ENCODE results near the gene SPTBN1.

SPTBN1 gene

GRCh38 chr2:54720563-54720962 lies 264.4 kb downstream of the SPTBN1 start:
- H3K79me1 ChIP-seq (ENCODE audit: low read depth, low read length), result no peaks in the 10 kb centered on the region
- WGBS, 2 donors (ENCODE audit: extremely low coverage in 2 of 2, insufficient read length in 2 of 2, insufficient replicate concordance in 1 of 2), result no CpG with 5 or more reads among the region's 2 CpGs
- H2BK12ac ChIP-seq (ENCODE audit: low read length), result no peak overlapping the region
- no peak overlapping the region for H3K9ac ChIP-seq (ENCODE audit: low read depth, low read length, poor library complexity)
- DNase-seq (ENCODE audit: low spot score), result no peak
- no peak overlapping the region for H2BK120ac ChIP-seq (ENCODE audit: low read depth, low read length)
- no peak overlapping the region for H3K18ac ChIP-seq (ENCODE audit: low read length)
- H3K27me3 ChIP-seq (ENCODE audit: control insufficient read depth in 3 of 3, insufficient read depth in 3 of 3, low read depth in 1 of 3, low read length in 3 of 3), result peaks cover 0 to 56% (median 22%) of the 10 kb centered on the region in 3 experiments
- H2BK15ac ChIP-seq (ENCODE audit: low read length), result no peak overlapping the region
- H3K4me1 ChIP-seq (ENCODE audit: control insufficient read depth in 2 of 2, insufficient read depth in 1 of 2, low read depth in 1 of 2, low read length in 2 of 2), result peaks cover 2 to 8% of the 10 kb centered on the region in 2 donors
- no peak overlapping the region for H3K4me2 ChIP-seq (ENCODE audit: insufficient read depth, low read length, poor library complexity, severe bottlenecking)
- H3K14ac ChIP-seq (ENCODE audit: low read length), result no peak overlapping the region
- no peak overlapping the region for H4K91ac ChIP-seq (ENCODE audit: low read depth, low read length, poor library complexity)
- no peaks in the 10 kb centered on the region for H3K36me3 ChIP-seq (replicated peaks in 1 of 2; ENCODE audit: control insufficient read depth in 2 of 2, insufficient read depth in 2 of 2, low read length in 2 of 2)
- H2BK5ac ChIP-seq (ENCODE audit: low read length), result no peak overlapping the region
- no peak overlapping the region for H2AK5ac ChIP-seq (ENCODE audit: low read depth, low read length)
- no peak overlapping the region for H3K23ac ChIP-seq (ENCODE audit: low read depth, low read length, poor library complexity)
- no peak overlapping the region for H3K27ac ChIP-seq (replicated peaks; ENCODE audit: low read length)
- H2AFZ ChIP-seq (ENCODE audit: low read length), result no peak overlapping the region
- H4K8ac ChIP-seq (ENCODE audit: low read depth, low read length), result no peak overlapping the region
- no peak overlapping the region for H3K4ac ChIP-seq (ENCODE audit: low read length)
- no peaks in the 10 kb centered on the region for H3K9me3 ChIP-seq (replicated peaks in 1 of 2; ENCODE audit: control insufficient read depth in 2 of 2, insufficient read depth in 1 of 2, low read depth in 1 of 2, low read length in 2 of 2)
- H3K4me3 ChIP-seq (ENCODE audit: low read length in 2 of 2), result no peak overlapping the region
